RPMI7951 (cell line): ENCODE measurements around the gene KIR2DL4. TPM values are rescaled to one million over a fixed set of nuclear protein-coding genes. Genes with fewer than 3 reads are reported as not detected.
"Not testable (repeated sequence)": the region's sequence is repeated elsewhere in the genome, so short reads cannot be mapped to it uniquely, and the experiment has no call there.

Experiments
- DNase-seq: peaks from one replicate; pipeline ENCODE4 v3.0.0-alpha.2; 2012; ENCODE audit warnings: low read depth
- total RNA-seq: library from RNA; depleted of rRNA; stranded (reverse); fragments of >200 nt; shearing (Covaris generic); gene quantifications from 2 replicates; pipeline ENCODE4 v1.2.3, GENCODE V29; 2014; rRNA removed

KIR2DL4 gene
- total RNA-seq: not detected in 2 replicates

- DNase-seq: no peak
These were observed at the start of gene KIR2DL4 for GRCh38 chr19:54803410-54803809. TSS of gene KIR2DL4 (plus strand) at chr19:54803610. CDS start at chr19:54803652, 42 bp downstream.

- DNase-seq: not testable (repeated sequence)
These were observed 47.0 kb upstream of the KIR2DL4 start for GRCh38 chr19:54756204-54757110.

- not testable (repeated sequence) for DNase-seq
These were observed 44.8 kb upstream of the KIR2DL4 start for GRCh38 chr19:54758577-54758976.

GRCh38 chr19:54764219-54764618, 39.2 kb upstream of the KIR2DL4 start:
- peak; percentile 36 for DNase-seq

GRCh38 chr19:54766464-54766863, 36.9 kb upstream of the KIR2DL4 start:
- not testable (repeated sequence) for DNase-seq

- not testable (repeated sequence) for DNase-seq
These were observed 33.8 kb upstream of the KIR2DL4 start, which contains the start of gene KIR2DL1 for GRCh38 chr19:54769646-54770045. TSS of gene KIR2DL1 (plus strand) at chr19:54769793. CDS start at chr19:54769851, 58 bp downstream.

- DNase-seq: not testable (repeated sequence)
These were observed 32.9 kb upstream of the KIR2DL4 start for GRCh38 chr19:54770511-54770910.

GRCh38 chr19:54771018-54771960, 32.1 kb upstream of the KIR2DL4 start:
- peak; percentile 44 for DNase-seq

- not testable (repeated sequence) for DNase-seq
These were observed 30.7 kb upstream of the KIR2DL4 start for GRCh38 chr19:54772666-54773065.

- not testable (repeated sequence) for DNase-seq
These were observed 28.2 kb upstream of the KIR2DL4 start for GRCh38 chr19:54775095-54775815.

GRCh38 chr19:54775830-54776229, 27.6 kb upstream of the KIR2DL4 start:
- not testable (repeated sequence) for DNase-seq

GRCh38 chr19:54777851-54778250, 25.6 kb upstream of the KIR2DL4 start:
- not testable (repeated sequence) for DNase-seq

GRCh38 chr19:54778896-54779295, 24.5 kb upstream of the KIR2DL4 start:
- not testable (repeated sequence) for DNase-seq

- not testable (repeated sequence) for DNase-seq
These were observed 20.5 kb upstream of the KIR2DL4 start for GRCh38 chr19:54782916-54783315.

GRCh38 chr19:54786091-54786723, 17.2 kb upstream of the KIR2DL4 start:
- DNase-seq: not testable (repeated sequence)

GRCh38 chr19:54788154-54788553, 15.3 kb upstream of the KIR2DL4 start:
- DNase-seq: not testable (repeated sequence)

GRCh38 chr19:54790711-54791110, 12.7 kb upstream of the KIR2DL4 start:
- DNase-seq: no peak

GRCh38 chr19:54791476-54791875, 11.9 kb upstream of the KIR2DL4 start:
- no peak for DNase-seq

GRCh38 chr19:54792814-54793213, 10.6 kb upstream of the KIR2DL4 start:
- DNase-seq: peak; percentile 24

GRCh38 chr19:54795758-54796157, 7.7 kb upstream of the KIR2DL4 start:
- DNase-seq: no peak

- no peak for DNase-seq
These were observed 691 bp downstream of the KIR2DL4 start for GRCh38 chr19:54804101-54804500.
